Esophagus muscularis mucosa (tissue), 4 donors: ENCODE results near the gene STEAP4. TPM values are rescaled to one million over a fixed set of nuclear protein-coding genes. Genes with fewer than 3 reads are reported as not detected.
A peak's percentile ranks its signal among the peaks of the same experiment; 100 is the strongest.

Experiments
- DNase-seq: peaks from one replicate; pipeline ENCODE4 v3.0.0-alpha.2; 2017; ENCODE audit errors: extremely low spot score
- H3K27ac ChIP-seq, 4 donors: fragments of 200-600 bp; sonication (generic); replicated peaks in 1 of 4; 1 replicate in 3 of 4; 2 replicates in 1 of 4; pipeline ENCODE4 v1.5.1; 2016 to 2019; ENCODE audit warnings: mild to moderate bottlenecking in 1 of 4
- H3K27me3 ChIP-seq, 4 donors: fragments of 200-600 bp; sonication (generic); one replicate each; pipeline versions ENCODE4 v1.5.1 to v1.6.0; 2016 to 2019
- H3K36me3 ChIP-seq, 4 donors: fragments of 200-600 bp; sonication (generic); one replicate each; pipeline ENCODE4 v1.5.1; 2016 to 2019
- H3K4me1 ChIP-seq, 4 donors: fragments of 200-600 bp; sonication (generic); one replicate each; pipeline ENCODE4 v1.5.1; 2016 to 2019
- H3K4me3 ChIP-seq, 4 donors: fragments of 200-600 bp; sonication (generic); 1 replicate in 2 of 4; 2 replicates in 2 of 4; pipeline ENCODE4 v1.5.1; 2016 to 2019; ENCODE audit warnings: mild to moderate bottlenecking in 4 of 4, moderate library complexity in 1 of 4
- H3K9me3 ChIP-seq, 4 donors: fragments of 200-600 bp; sonication (generic); 1 replicate in 3 of 4; 2 replicates in 1 of 4; pipeline ENCODE4 v1.5.1; 2016 to 2019
- EP300 ChIP-seq: sonication (generic); formaldehyde crosslinking; IDR thresholded peaks from one replicate; pipeline ENCODE4 v1.6.1; 2017; ENCODE audit warnings: antibody characterized with exemption
- POLR2A ChIP-seq: fragments of 450-650 bp; IDR thresholded peaks from one replicate; pipeline ENCODE4 v1.6.1; 2017; ENCODE audit warnings: antibody characterized with exemption, moderate library complexity, mild to moderate bottlenecking, low read depth
- POLR2AphosphoS5 ChIP-seq, 2 donors: sonication (generic); formaldehyde crosslinking; IDR thresholded peaks; one replicate each; pipeline ENCODE4 v1.6.1; 2017; ENCODE audit warnings: antibody characterized with exemption in 2 of 2
- WGBS: methylation state at CpG from one replicate; pipeline ENCODE4 v1.1.5; 2018; 5-methylcytosine and 5-hydroxymethylcytosine counted together
- intact Hi-C: fragments of 100-400 bp; cut with DNase I; formaldehyde crosslinking; loops from one replicate; pipeline ENCODE4 v1.15.1; 2023
- total RNA-seq, 4 donors: library from RNA; depleted of rRNA; stranded (reverse); fragments of >200 nt; gene quantifications; one replicate each; pipeline versions ENCODE4 v1.1.0 to v1.2.1, GENCODE V29; 2016
- TF ChIP-seq, protein P1 (sequence below), 3 experiments: fragments of 200-600 bp in 2 of 3; fragments of 450-650 bp in 1 of 3; sonication (generic) in 2 of 3; IDR thresholded peaks; one replicate each; pipeline ENCODE4 v1.5.1; 2017 to 2019; ENCODE audit warnings: antibody characterized with exemption in 3 of 3, mild to moderate bottlenecking in 2 of 3, moderate library complexity in 1 of 3

STEAP4 gene
- total RNA-seq, 4 donors from 2014 or later = 21.6 to 72.4 (median 56.6) TPM

DNA sequence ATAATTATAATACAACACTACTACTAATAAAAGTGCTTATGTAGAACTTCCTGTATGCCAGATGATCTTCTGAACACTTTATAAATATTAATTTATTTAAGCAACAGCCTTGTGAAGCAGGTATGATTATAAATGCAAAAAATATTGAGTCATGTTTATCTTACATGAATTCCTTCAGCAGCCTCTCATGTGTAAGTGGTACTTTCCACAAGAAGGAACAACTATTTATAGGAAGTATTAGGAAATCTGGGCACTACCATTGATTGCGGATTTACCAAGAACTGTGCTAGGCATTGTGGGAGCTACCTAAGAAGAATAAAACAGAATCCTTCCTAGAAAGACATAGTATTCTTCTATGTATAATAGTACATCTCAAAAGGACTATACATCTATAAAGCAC, 10.7 kb upstream of the STEAP4 start:
- intact Hi-C loops = no loop called here
- Histone ChIP-seq H3K4me3 (no peak overlapping the region), H3K4me1 (peaks cover 0 to 16% (median 0%) of the 10 kb centered on the region in 4 donors), H3K36me3 (no peaks in the 10 kb centered on the region), H3K27ac (no peak overlapping the region), H3K9me3 (no peaks in the 10 kb centered on the region), H3K27me3 (no peaks in the 10 kb centered on the region)
- no peak for DNase-seq
- TF ChIP-seq, protein P1, sequence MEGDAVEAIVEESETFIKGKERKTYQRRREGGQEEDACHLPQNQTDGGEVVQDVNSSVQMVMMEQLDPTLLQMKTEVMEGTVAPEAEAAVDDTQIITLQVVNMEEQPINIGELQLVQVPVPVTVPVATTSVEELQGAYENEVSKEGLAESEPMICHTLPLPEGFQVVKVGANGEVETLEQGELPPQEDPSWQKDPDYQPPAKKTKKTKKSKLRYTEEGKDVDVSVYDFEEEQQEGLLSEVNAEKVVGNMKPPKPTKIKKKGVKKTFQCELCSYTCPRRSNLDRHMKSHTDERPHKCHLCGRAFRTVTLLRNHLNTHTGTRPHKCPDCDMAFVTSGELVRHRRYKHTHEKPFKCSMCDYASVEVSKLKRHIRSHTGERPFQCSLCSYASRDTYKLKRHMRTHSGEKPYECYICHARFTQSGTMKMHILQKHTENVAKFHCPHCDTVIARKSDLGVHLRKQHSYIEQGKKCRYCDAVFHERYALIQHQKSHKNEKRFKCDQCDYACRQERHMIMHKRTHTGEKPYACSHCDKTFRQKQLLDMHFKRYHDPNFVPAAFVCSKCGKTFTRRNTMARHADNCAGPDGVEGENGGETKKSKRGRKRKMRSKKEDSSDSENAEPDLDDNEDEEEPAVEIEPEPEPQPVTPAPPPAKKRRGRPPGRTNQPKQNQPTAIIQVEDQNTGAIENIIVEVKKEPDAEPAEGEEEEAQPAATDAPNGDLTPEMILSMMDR (IDR thresholded peaks at IDR 0.05) = no peak
- no peak for TF ChIP-seq POLR2AphosphoS5 (IDR thresholded peaks at IDR 0.05)
- TF ChIP-seq POLR2A = no peak
- TF ChIP-seq EP300 = no peak
- WGBS = 61% methylated on average over 1 of the region's 1 CpG

DNA sequence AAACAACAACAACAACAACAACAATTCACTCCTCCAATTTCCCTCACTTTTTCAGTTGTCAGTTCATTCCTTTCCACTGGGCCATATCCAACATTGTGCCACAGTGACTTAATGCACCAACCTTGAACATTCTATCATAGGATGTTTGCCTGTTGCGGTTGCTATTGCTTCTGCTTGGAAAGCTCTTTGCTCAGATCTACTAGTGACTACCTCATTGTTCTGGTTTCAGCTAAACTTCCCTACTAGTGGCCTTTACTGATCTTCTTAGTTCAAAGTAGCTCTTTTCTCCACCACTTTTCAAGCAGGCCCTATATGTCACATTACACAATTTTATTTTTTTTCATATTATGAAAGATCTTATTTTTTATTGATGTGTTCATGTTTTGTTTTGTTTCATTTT, 9.8 kb upstream of the STEAP4 start:
- H3K9me3 ChIP-seq = no peaks in the 10 kb centered on the region
- no peak for DNase-seq
- intact Hi-C loops = no loop called here
- no peak overlapping the region for H3K4me3 ChIP-seq
- 88% methylated on average over 1 of the region's 1 CpG for WGBS
- H3K27ac ChIP-seq = no peak overlapping the region
- no peak for TF ChIP-seq EP300
- no peak for TF ChIP-seq POLR2AphosphoS5 (IDR thresholded peaks at IDR 0.05)
- no peak for TF ChIP-seq POLR2A
- TF ChIP-seq, protein P1 (IDR thresholded peaks at IDR 0.05) = no peak
- no peaks in the 10 kb centered on the region for H3K27me3 ChIP-seq
- no peaks in the 10 kb centered on the region for H3K36me3 ChIP-seq
- peaks cover 0 to 16% (median 1%) of the 10 kb centered on the region in 4 donors for H3K4me1 ChIP-seq

DNA sequence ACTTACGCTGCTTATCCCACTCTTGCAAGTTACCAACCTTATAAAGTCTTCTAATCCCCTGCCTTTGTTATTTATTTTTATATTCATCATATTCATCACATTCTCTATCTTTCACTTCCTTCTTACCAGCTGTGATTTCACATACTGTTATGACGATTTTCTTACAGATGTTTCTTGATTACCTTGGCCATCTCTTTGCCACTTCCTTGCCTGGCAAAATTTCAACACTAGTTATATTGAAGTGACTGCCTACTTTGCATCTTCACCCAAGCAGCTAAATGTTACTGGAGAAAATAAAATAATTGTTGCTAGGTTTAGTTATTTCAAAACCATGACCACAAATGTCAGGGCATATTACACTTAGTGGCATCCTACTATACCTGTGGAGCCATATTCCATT, 8.8 kb upstream of the STEAP4 start:
- Histone ChIP-seq H3K4me3 (no peak overlapping the region), H3K27me3 (no peaks in the 10 kb centered on the region), H3K4me1 (peaks cover 0 to 16% (median 6%) of the 10 kb centered on the region in 4 donors), H3K27ac (no peak overlapping the region), H3K36me3 (no peaks in the 10 kb centered on the region), H3K9me3 (no peaks in the 10 kb centered on the region)
- no peak for DNase-seq
- 67% methylated on average over 2 of the region's 2 CpGs for WGBS
- intact Hi-C loops = no loop called here
- no peak for TF ChIP-seq EP300
- no peak for TF ChIP-seq POLR2AphosphoS5 (IDR thresholded peaks at IDR 0.05)
- TF ChIP-seq, protein P1 (IDR thresholded peaks at IDR 0.05) = no peak
- TF ChIP-seq POLR2A = no peak

DNA sequence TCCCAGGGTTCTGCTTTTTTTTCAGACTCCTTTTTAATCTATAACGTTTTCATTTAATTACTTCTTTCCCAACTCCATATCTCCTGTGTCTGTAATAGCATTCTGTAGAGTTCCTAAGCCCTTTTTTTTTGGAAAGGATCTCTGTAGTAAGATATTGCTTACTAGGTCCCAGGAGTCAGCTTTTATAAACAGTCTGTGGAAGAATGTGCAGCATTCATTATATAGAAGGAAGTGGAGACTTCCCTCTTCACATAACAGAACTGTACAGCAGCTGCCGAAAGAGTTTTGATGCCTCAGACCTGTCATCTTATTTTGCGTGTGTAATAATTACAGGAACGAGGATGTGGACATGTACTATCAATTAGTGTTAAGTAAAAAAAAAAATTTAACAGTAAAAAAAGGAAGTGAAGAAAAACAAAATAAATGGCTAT, 7.4 kb upstream of the STEAP4 start:
- H3K4me3 ChIP-seq = no peak overlapping the region
- H3K27me3 ChIP-seq = no peaks in the 10 kb centered on the region
- TF ChIP-seq POLR2A (no peak), EP300 (no peak), POLR2AphosphoS5 (IDR thresholded peaks at IDR 0.05) (no peak)
- TF ChIP-seq, protein P1 (IDR thresholded peaks at IDR 0.05) = no peak
- WGBS = 33% methylated on average over 4 of the region's 4 CpGs
- no peaks in the 10 kb centered on the region for H3K9me3 ChIP-seq
- H3K27ac ChIP-seq = no peak overlapping the region
- intact Hi-C loops = no loop called here
- H3K36me3 ChIP-seq = no peaks in the 10 kb centered on the region
- no peak for DNase-seq
- H3K4me1 ChIP-seq = peaks cover 0 to 16% (median 6%) of the 10 kb centered on the region in 4 donors

DNA sequence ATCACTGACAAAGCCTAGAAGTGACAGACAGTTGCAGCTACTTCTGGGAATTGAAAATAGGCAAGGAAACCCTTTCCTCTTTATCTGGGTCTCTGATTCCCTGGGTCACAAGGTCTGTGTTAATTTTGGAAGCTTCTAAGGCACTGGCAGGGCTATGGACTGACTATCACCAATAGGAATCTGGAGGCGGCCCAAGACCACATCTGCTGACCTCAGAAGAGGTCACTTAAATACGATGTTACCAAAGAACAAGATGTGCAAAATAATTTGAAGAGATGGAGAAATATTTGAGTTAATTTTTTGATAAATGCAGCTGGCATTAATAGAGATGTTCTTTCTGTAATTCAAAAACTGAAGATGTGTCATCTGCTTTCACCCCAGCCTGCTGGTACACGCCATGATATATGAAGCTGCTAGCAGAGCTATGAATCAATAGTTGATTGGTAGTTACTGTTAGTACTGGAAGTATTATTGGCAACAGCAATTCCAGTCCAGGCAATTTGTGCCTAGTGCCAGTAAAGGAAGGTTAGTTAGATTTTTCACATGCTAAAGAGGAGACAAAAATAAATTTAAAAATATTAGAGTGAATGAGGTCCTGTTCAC, 5.5 kb upstream of the STEAP4 start:
- peak overlapping the region in 2 of 4 donors; percentile 3 to 27 for H3K27ac ChIP-seq
- no peak overlapping the region for H3K4me3 ChIP-seq
- intact Hi-C loops = no loop called here
- no peaks in the 10 kb centered on the region for H3K9me3 ChIP-seq
- peaks cover 0 to 4% (median 0%) of the 10 kb centered on the region in 4 donors for H3K27me3 ChIP-seq
- 64% methylated on average over 3 of the region's 3 CpGs for WGBS
- DNase-seq = no peak
- peaks cover under 1 to 9% (median 7%) of the 10 kb centered on the region in 4 donors for H3K4me1 ChIP-seq
- TF ChIP-seq POLR2A (no peak), EP300 (no peak), POLR2AphosphoS5 (IDR thresholded peaks at IDR 0.05) (peak in 1 of 2 donors; percentile 34)
- H3K36me3 ChIP-seq = no peaks in the 10 kb centered on the region
